ENCODE data around the gene CRBN.

CRBN gene

DNA sequence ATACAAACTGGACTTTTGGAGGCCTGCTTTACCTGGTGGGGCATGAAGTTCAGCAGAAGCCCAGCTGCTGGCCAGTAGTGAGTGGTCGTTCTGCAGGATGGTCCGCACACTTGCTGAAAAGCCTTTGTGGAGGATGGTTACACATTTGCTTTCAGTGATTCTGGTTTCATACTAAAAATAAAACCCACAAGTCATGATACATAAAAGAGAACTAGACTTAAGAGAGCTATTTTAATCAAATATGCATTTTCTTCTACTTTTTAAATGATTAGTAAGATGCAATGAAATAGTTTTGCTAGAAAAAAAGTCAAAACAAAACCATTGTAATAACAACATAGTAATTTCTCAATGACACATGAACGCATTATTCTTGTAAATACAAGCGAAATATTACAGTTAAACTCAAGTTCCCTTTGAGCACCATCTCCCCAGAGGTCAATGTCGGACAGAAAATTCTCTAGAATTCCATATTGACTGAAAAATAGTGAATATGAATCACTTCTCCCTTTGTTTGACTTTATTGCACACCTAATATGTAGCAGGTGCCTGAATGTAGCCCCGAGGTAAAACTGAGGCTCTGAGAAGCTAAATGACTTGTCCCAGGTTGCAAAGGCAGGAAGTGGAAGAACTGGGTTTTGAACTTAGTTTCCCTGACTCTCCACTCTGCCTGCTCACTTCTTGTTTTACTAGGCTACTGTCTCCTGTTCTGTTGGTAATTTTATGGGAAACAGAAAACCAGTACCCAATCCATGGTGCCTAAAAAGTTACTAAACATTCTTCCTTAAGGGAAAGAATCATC is 77.6 kb downstream of the CRBN start:
- WGBS, 2 experiments, result 94 to 98% methylated on average over 5 to 6 of the region's 6 CpGs
- no peaks in the 10 kb centered on the region for H3K27me3 ChIP-seq (ENCODE audit: control insufficient read depth, insufficient read depth, low read length, poor library complexity, severe bottlenecking)
- no peak overlapping the region for H3K4me3 ChIP-seq (ENCODE audit: insufficient read depth, low read depth, low read length)
- H3K27ac ChIP-seq (ENCODE audit: insufficient read depth, low read depth, low read length, poor library complexity, severe bottlenecking), result no peak overlapping the region
- no peaks in the 10 kb centered on the region for H3K4me1 ChIP-seq (ENCODE audit: control insufficient read depth, insufficient read depth, low read length)
- H3K36me3 ChIP-seq (ENCODE audit: control insufficient read depth, insufficient read depth, low read length), result no peaks in the 10 kb centered on the region
- no peaks in the 10 kb centered on the region for H3K9me3 ChIP-seq (ENCODE audit: control insufficient read depth, low read length)

All from ectodermal cell (in vitro differentiated cells).